Muscle of arm (tissue), 14 donors: Measurements from ENCODE around the gene TMX4. TPM values are rescaled to one million over a fixed set of nuclear protein-coding genes. Genes with fewer than 3 reads are reported as not detected.
A peak's percentile ranks its signal among the peaks of the same experiment; 100 is the strongest.
"Not testable (repeated sequence)": the region's sequence is repeated elsewhere in the genome, so short reads cannot be mapped to it uniquely, and the experiment has no call there.

ENCODE experiments used
- DNase-seq: peaks from one replicate; pipeline ENCODE4 v3.0.0-alpha.2; 2013
- long read RNA-seq, 11 donors: transcript quantifications; one replicate each; lab custom pipeline, GENCODE V29; 2026
- polyA plus RNA-seq, 12 donors: library from polyadenylated mRNA; unstranded; fragments of 120-200 nt; gene quantifications; one replicate each; pipeline ENCODE4 v1.2.1, GENCODE V29; 2013; ENCODE audit not compliant: insufficient read length in 12 of 12

Gene TMX4
- polyA plus RNA-seq = 10 to 100 TPM in 11 of 12 donors, not detected in 1; 16.8 to 28.2 (median 25.0) TPM
- long read RNA-seq, donor 1, full-length matches to known transcripts = 9 of 18 reads
- long read RNA-seq, donor 1, partial matches to known transcripts = 9 of 18 reads
- long read RNA-seq, donor 1, other reads (novel, unspliced or antisense) = 0 of 18 reads
- long read RNA-seq, donor 2, full-length matches to known transcripts = 2 of 2 reads
- long read RNA-seq, donor 2, partial matches to known transcripts = 0 of 2 reads
- long read RNA-seq, donor 2, other reads (novel, unspliced or antisense) = 0 of 2 reads
- long read RNA-seq, donor 3, full-length matches to known transcripts = 4 of 4 reads
- long read RNA-seq, donor 3, partial matches to known transcripts = 0 of 4 reads
- long read RNA-seq, donor 3, other reads (novel, unspliced or antisense) = 0 of 4 reads
- long read RNA-seq, donor 4, full-length matches to known transcripts = 6 of 6 reads
- long read RNA-seq, donor 4, partial matches to known transcripts = 0 of 6 reads
- long read RNA-seq, donor 4, other reads (novel, unspliced or antisense) = 0 of 6 reads
- long read RNA-seq, donor 5, full-length matches to known transcripts = 9 of 9 reads
- long read RNA-seq, donor 5, partial matches to known transcripts = 0 of 9 reads
- long read RNA-seq, donor 5, other reads (novel, unspliced or antisense) = 0 of 9 reads
- long read RNA-seq, donor 6, full-length matches to known transcripts = 6 of 17 reads
- long read RNA-seq, donor 6, partial matches to known transcripts = 11 of 17 reads
- long read RNA-seq, donor 6, other reads (novel, unspliced or antisense) = 0 of 17 reads
- long read RNA-seq, donor 7, full-length matches to known transcripts = 1 of 1 reads
- long read RNA-seq, donor 7, partial matches to known transcripts = 0 of 1 reads
- long read RNA-seq, donor 7, other reads (novel, unspliced or antisense) = 0 of 1 reads
- long read RNA-seq, donor 8, full-length matches to known transcripts = 5 of 5 reads
- long read RNA-seq, donor 8, partial matches to known transcripts = 0 of 5 reads
- long read RNA-seq, donor 8, other reads (novel, unspliced or antisense) = 0 of 5 reads
- long read RNA-seq, donor 9, full-length matches to known transcripts = 6 of 6 reads
- long read RNA-seq, donor 9, partial matches to known transcripts = 0 of 6 reads
- long read RNA-seq, donor 9, other reads (novel, unspliced or antisense) = 0 of 6 reads
- long read RNA-seq, donor 10, full-length matches to known transcripts = 11 of 11 reads
- long read RNA-seq, donor 10, partial matches to known transcripts = 0 of 11 reads
- long read RNA-seq, donor 10, other reads (novel, unspliced or antisense) = 0 of 11 reads
- long read RNA-seq, donor 11, full-length matches to known transcripts = 9 of 9 reads
- long read RNA-seq, donor 11, partial matches to known transcripts = 0 of 9 reads
- long read RNA-seq, donor 11, other reads (novel, unspliced or antisense) = 0 of 9 reads

- DNase-seq = peak; percentile 89
Measured at GRCh38 chr20:8019246-8019997, at the start of gene TMX4. TSS of gene TMX4 (minus strand) at chr20:8019761. CDS start at chr20:8019613, 148 bp downstream.

- no peak for DNase-seq
Measured at GRCh38 chr20:8067082-8067481, 47.5 kb upstream of the TMX4 start.

GRCh38 chr20:8066662-8067061 lies 47.1 kb upstream of the TMX4 start:
- no peak for DNase-seq

GRCh38 chr20:8065691-8066090 lies 46.1 kb upstream of the TMX4 start:
- DNase-seq = no peak

GRCh38 chr20:8062756-8063155 lies 43.2 kb upstream of the TMX4 start:
- no peak for DNase-seq

GRCh38 chr20:8061861-8062518 lies 42.4 kb upstream of the TMX4 start:
- DNase-seq = no peak

- no peak for DNase-seq
Measured at GRCh38 chr20:8060977-8061376, 41.4 kb upstream of the TMX4 start.

- DNase-seq = no peak
Measured at GRCh38 chr20:8057871-8058270, 38.3 kb upstream of the TMX4 start.

GRCh38 chr20:8055096-8055495 lies 35.5 kb upstream of the TMX4 start:
- no peak for DNase-seq

- DNase-seq = no peak
Measured at GRCh38 chr20:8050157-8050837, 30.7 kb upstream of the TMX4 start.

- no peak for DNase-seq
Measured at GRCh38 chr20:8049310-8049709, 29.7 kb upstream of the TMX4 start.

- no peak for DNase-seq
Measured at GRCh38 chr20:8045946-8046345, 26.4 kb upstream of the TMX4 start.

- peak; percentile 65 for DNase-seq
Measured at GRCh38 chr20:8043687-8044282, 24.2 kb upstream of the TMX4 start.

GRCh38 chr20:8039042-8039441 lies 19.5 kb upstream of the TMX4 start:
- DNase-seq = no peak

GRCh38 chr20:8036771-8037170 lies 17.2 kb upstream of the TMX4 start:
- no peak for DNase-seq

GRCh38 chr20:8033151-8033841 lies 13.7 kb upstream of the TMX4 start:
- DNase-seq = no peak

GRCh38 chr20:8032499-8032898 lies 12.9 kb upstream of the TMX4 start:
- DNase-seq = no peak

- not testable (repeated sequence) for DNase-seq
Measured at GRCh38 chr20:8031539-8031938, 12.0 kb upstream of the TMX4 start.
